ENCODE measurements around the gene ZNF311. TPM values are rescaled to one million over a fixed set of nuclear protein-coding genes. Genes with fewer than 3 reads are reported as not detected.

The ZNF311 gene
- total RNA-seq, 3 donors from 2014 or later = 1.8 to 2.9 (median 2.6) TPM

DNA sequence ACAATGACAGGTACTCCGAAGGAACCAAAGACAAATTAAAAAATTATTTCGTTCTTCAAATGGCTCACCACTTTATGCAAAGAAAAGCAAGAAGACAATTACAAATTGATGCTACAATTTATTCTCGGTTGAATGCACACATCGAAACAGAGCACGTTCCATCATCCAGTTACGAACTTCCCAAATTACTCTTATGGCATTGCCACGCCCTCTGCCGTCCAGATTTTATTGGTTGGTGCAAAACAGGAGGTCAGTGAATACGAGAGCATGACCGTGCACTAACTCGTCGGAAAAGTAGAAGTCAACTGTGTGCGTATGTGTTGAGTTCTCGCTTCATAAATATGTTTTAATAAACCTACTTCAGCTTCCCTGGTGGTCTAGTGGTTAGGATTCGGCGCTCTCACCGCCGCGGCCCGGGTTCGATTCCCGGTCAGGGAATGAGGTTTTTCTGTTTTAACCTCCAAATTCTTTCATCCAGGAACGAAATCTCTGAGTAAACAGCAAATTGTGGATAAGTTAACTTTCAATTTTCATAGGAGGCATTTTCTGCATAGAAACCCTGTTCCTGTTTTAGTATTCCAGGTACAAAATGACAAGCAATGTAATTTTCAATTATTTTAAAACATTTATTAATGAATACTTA lies 23.2 kb downstream of the ZNF311 start:
- Histone ChIP-seq H3K36me3 (ENCODE audit: low read depth) (no peaks in the 10 kb centered on the region), H3K4me1 (ENCODE audit: low read depth) (peaks cover 17% of the 10 kb centered on the region), H3K4me3 (peak overlapping the region; percentile 18), H3K9me3 (no peaks in the 10 kb centered on the region)
- intact Hi-C loops (cut with DNase I, micrococcal nuclease) = no loop called here
- peak; percentile 68 for ATAC-seq
- peak; percentile 65 to 89 (median 79) for DNase-seq
- TF ChIP-seq, protein P1, sequence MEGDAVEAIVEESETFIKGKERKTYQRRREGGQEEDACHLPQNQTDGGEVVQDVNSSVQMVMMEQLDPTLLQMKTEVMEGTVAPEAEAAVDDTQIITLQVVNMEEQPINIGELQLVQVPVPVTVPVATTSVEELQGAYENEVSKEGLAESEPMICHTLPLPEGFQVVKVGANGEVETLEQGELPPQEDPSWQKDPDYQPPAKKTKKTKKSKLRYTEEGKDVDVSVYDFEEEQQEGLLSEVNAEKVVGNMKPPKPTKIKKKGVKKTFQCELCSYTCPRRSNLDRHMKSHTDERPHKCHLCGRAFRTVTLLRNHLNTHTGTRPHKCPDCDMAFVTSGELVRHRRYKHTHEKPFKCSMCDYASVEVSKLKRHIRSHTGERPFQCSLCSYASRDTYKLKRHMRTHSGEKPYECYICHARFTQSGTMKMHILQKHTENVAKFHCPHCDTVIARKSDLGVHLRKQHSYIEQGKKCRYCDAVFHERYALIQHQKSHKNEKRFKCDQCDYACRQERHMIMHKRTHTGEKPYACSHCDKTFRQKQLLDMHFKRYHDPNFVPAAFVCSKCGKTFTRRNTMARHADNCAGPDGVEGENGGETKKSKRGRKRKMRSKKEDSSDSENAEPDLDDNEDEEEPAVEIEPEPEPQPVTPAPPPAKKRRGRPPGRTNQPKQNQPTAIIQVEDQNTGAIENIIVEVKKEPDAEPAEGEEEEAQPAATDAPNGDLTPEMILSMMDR (IDR thresholded peaks at IDR 0.05) = no peak

DNA sequence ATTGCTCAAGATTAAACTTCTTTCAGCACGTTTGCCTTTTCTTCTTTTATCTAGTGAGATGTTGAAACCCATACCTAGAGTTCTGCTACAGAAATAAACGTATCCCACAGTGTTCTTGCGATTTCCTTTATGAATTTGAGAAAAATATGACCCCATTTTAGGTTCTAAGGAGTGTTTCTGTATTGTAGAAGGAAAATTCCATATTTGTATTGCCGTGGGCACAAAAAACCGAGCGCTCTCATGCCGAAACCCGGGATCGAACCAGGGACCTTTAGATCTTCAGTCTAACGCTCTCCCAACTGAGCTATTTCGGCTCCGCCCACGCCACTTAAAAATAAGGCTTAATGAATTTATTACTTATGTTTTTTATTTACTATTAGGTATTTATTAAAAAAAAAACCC lies 23.7 kb downstream of the ZNF311 start:
- Histone ChIP-seq H3K36me3 (ENCODE audit: low read depth) (no peaks in the 10 kb centered on the region), H3K4me1 (ENCODE audit: low read depth) (peaks cover 17% of the 10 kb centered on the region), H3K9me3 (no peaks in the 10 kb centered on the region), H3K4me3 (peak overlapping the region; percentile 18)
- intact Hi-C loops (cut with DNase I, micrococcal nuclease) = no loop called here
- peak; percentile 43 for ATAC-seq
- DNase-seq = peak in 2 of 3 donors; percentile 64 to 76
- TF ChIP-seq, protein P1 (IDR thresholded peaks at IDR 0.05) = no peak

DNA sequence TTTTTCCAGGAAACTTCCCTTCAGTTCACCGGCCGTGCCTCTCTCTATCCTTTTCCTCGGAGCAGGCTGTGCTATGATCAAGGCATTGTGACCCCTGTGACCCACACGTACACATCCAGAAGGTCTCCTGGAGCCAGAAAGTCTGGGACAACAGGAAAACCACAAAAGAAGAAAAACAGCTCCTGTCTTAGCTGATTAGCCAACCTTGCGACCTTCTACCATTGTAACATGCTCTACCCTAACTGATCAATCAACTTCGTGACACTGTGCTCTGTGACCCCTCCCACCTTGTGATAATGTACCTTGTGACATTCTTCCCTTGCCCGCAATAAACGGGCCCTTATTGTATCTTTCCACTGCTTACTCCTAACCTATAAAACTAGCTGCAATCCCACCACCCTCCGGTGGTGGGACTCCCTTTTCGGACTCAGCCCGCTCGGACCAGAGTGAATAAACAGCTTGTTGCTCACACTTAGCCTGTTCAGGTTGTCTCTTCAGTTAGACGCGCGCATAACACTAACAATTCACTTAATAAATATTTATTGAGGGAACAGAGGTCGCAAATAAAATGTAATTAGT lies 24.2 kb downstream of the ZNF311 start:
- ATAC-seq = peak; percentile 19
- intact Hi-C loops (cut with DNase I, micrococcal nuclease) = no loop called here
- DNase-seq = peak in 1 of 3 donors; percentile 55
- H3K4me1 ChIP-seq (ENCODE audit: low read depth) = peaks cover 17% of the 10 kb centered on the region
- TF ChIP-seq, protein P1 (IDR thresholded peaks at IDR 0.05) = no peak
- no peaks in the 10 kb centered on the region for H3K36me3 ChIP-seq (ENCODE audit: low read depth)
- no peak overlapping the region for H3K4me3 ChIP-seq
- H3K9me3 ChIP-seq = no peaks in the 10 kb centered on the region

DNA sequence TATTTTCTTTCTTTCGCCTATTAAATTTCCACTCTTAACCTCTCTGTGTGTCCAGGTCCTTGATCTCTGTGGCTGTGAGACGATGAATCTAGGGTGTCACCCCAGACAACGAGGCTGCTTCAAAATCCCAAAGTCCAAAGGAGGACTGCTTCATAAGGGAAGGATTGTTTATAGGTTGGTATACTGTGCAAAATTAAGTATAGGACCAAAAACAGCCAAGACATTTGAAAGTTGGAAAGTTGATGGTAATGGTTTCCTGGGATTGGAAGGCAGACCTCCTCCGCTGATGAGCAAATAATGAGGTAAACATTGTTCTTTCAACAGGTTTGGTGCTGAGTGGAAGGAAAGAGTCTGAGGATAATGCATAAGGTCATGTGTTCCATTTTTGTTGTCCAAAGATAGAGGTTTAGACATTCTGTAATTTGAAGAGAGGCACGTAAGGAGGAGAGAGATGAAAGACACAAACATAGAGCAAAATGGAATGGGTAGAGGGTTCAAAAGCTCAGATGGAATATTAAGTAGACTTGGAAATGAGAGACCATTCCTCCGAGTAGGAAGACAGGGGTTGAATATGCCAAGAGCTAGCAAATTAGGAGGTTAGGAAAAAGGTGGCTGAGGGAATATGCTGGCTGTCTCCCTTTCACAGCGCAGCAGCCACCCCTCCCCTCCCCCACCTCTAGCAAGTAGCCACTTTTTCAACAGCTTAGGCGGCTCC lies 24.8 kb downstream of the ZNF311 start:
- TF ChIP-seq, protein P1 (IDR thresholded peaks at IDR 0.05) = no peak
- H3K4me1 ChIP-seq (ENCODE audit: low read depth) = peaks cover 14% of the 10 kb centered on the region
- DNase-seq = peak in 2 of 3 donors; percentile 44 to 56
- H3K9me3 ChIP-seq = no peaks in the 10 kb centered on the region
- peak; percentile 5 for ATAC-seq
- intact Hi-C loops (cut with DNase I, micrococcal nuclease) = no loop called here
- H3K36me3 ChIP-seq (ENCODE audit: low read depth) = no peaks in the 10 kb centered on the region
- H3K4me3 ChIP-seq = no peak overlapping the region

DNA sequence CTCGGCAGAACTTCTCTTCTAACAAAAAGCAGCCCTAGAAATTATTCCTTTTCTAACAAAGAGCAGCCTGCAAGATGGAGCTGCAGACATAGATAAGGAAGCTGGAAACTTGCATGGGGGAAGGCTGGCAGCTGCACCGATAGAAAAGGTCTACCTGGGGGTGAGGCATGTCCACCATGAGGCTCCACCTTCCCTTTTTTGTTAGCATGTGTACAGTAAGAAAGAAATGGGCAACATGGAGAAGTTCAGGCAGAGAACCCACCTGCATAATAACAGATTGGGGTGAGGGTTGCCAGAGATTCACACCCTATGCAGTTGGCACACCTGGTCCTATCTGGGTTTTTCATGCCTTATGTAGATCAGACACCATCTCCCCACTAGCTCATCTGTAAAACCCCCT lies 25.4 kb downstream of the ZNF311 start:
- intact Hi-C loops (cut with DNase I, micrococcal nuclease) = no loop called here
- TF ChIP-seq, protein P1 (IDR thresholded peaks at IDR 0.05) = no peak
- no peaks in the 10 kb centered on the region for H3K36me3 ChIP-seq (ENCODE audit: low read depth)
- H3K9me3 ChIP-seq = no peaks in the 10 kb centered on the region
- peaks cover 14% of the 10 kb centered on the region for H3K4me1 ChIP-seq (ENCODE audit: low read depth)
- H3K4me3 ChIP-seq = no peak overlapping the region
- no peak for ATAC-seq
- DNase-seq = no peak

Measured in mucosa of descending colon (tissue), 3 donors.